Astrocyte (in vitro differentiated cells and primary cell): ENCODE measurements around the gene GALK2. TPM values are rescaled to one million over a fixed set of nuclear protein-coding genes. Genes with fewer than 3 reads are reported as not detected.
"Not testable (repeated sequence)": the region's sequence is repeated elsewhere in the genome, so short reads cannot be mapped to it uniquely, and the experiment has no call there.

Source experiments
- DNase-seq: peaks from one replicate; pipeline ENCODE4 v3.0.0-alpha.2; 2010; ENCODE audit warnings: low read depth
- FAIRE-seq: peaks from 2 replicates; lab custom pipeline; 2011; peaks lifted over from hg19 to GRCh38; lab: Jason Lieb, UNC
- H2AFZ ChIP-seq: 2 replicates; pipeline ENCODE4 v1.6.0; 2012; ENCODE audit warnings: low read depth, low read length, inconsistent platforms
- H3K27ac ChIP-seq: 2 replicates; pipeline ENCODE4 v1.5.1; 2011; ENCODE audit warnings: low read depth, low read length, inconsistent platforms
- H3K27me3 ChIP-seq: 2 replicates; pipeline ENCODE4 v1.6.0; 2011; ENCODE audit warnings: low read length, inconsistent platforms; ENCODE audit not compliant: insufficient read depth
- H3K36me3 ChIP-seq: 2 replicates; pipeline ENCODE4 v1.5.1; 2011; ENCODE audit warnings: low read length, inconsistent platforms; ENCODE audit not compliant: insufficient read depth
- H3K4me1 ChIP-seq: 2 replicates; pipeline ENCODE4 v1.5.1; 2011; ENCODE audit warnings: low read length, inconsistent platforms; ENCODE audit not compliant: insufficient read depth
- H3K4me2 ChIP-seq: 2 replicates; pipeline ENCODE4 v1.6.0; 2012; ENCODE audit warnings: low read length, inconsistent platforms
- H3K4me3 ChIP-seq: 2 replicates; pipeline ENCODE4 v1.5.1; 2011; ENCODE audit warnings: low read depth, mild to moderate bottlenecking, low read length, inconsistent platforms; ENCODE audit not compliant: insufficient read depth
- H3K79me2 ChIP-seq: 2 replicates; pipeline ENCODE4 v1.6.0; 2012; ENCODE audit warnings: mild to moderate bottlenecking, low read length, inconsistent platforms; ENCODE audit not compliant: insufficient read depth
- H3K9ac ChIP-seq: 2 replicates; pipeline ENCODE4 v1.6.0; 2012; ENCODE audit warnings: mild to moderate bottlenecking, low read length, inconsistent platforms
- H3K9me3 ChIP-seq: 2 replicates; pipeline ENCODE4 v1.5.1; 2012; ENCODE audit warnings: low read depth, mild to moderate bottlenecking, low read length, inconsistent platforms; ENCODE audit not compliant: insufficient read depth
- H4K20me1 ChIP-seq: 2 replicates; pipeline ENCODE4 v1.6.0; 2012; ENCODE audit warnings: low read length, inconsistent platforms; ENCODE audit not compliant: insufficient read depth
- H3K27ac Mint-ChIP-seq: one replicate; pipeline ENCODE4 v1.8.0; 2021; ENCODE audit warnings: mild to moderate bottlenecking, mixed read lengths; ENCODE audit not compliant: unreplicated experiment
- H3K27me3 Mint-ChIP-seq: one replicate; pipeline ENCODE4 v1.8.0; 2021; ENCODE audit warnings: low read depth, mixed read lengths; ENCODE audit not compliant: unreplicated experiment
- H3K36me3 Mint-ChIP-seq: one replicate; pipeline ENCODE4 v1.8.0; 2021; ENCODE audit warnings: low read depth, mixed read lengths; ENCODE audit not compliant: unreplicated experiment
- H3K4me1 Mint-ChIP-seq: one replicate; pipeline ENCODE4 v1.8.0; 2021; ENCODE audit warnings: low read depth, mixed read lengths; ENCODE audit not compliant: unreplicated experiment
- H3K4me3 Mint-ChIP-seq: one replicate; pipeline ENCODE4 v1.8.0; 2021; ENCODE audit warnings: mild to moderate bottlenecking, moderate library complexity, mixed read lengths; ENCODE audit not compliant: unreplicated experiment
- H3K9me3 Mint-ChIP-seq: one replicate; pipeline ENCODE4 v1.8.0; 2021; ENCODE audit warnings: mild to moderate bottlenecking, mixed read lengths; ENCODE audit not compliant: unreplicated experiment
- EZH2 ChIP-seq: IDR thresholded peaks from 2 replicates; pipeline ENCODE4 v1.6.1; 2012; ENCODE audit warnings: mild to moderate bottlenecking, low read length, inconsistent platforms; ENCODE audit not compliant: insufficient read depth
- total RNA-seq: library from RNA; stranded (reverse); gene quantifications from 2 replicates; pipeline ENCODE4 v1.2.1, GENCODE V29; 2021
- TF ChIP-seq, protein P1 (sequence below): IDR thresholded peaks from 2 replicates; pipeline ENCODE4 v1.5.1; 2011; ENCODE audit warnings: low read depth, mild to moderate bottlenecking, inconsistent platforms, low read length, moderate library complexity; ENCODE audit not compliant: insufficient read depth

Gene GALK2
- total RNA-seq, 1 donor from 2014 or later, result 21.4 TPM

DNA sequence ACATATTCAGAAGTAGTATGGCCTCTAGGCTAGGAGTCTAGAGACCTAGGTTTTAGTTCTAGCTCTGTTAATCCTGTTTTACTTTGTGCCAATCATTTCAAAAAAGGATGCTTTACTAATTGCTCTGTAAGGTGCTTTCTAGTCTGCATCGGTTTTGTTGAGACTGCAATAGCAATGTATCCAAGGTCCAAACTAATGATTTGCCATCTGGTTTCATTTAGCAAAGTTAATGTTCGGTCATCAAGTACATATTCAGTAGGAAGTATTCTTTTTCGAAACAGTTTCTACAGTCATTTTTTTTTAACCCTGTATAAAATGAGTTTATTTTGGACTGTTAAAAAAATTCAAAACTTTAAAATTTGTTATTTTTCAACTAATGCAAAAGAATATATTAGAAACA lies 2.0 kb upstream of the GALK2 start:
- no peaks in the 10 kb centered on the region for H3K36me3 Mint-ChIP-seq
- TF ChIP-seq, protein P1, sequence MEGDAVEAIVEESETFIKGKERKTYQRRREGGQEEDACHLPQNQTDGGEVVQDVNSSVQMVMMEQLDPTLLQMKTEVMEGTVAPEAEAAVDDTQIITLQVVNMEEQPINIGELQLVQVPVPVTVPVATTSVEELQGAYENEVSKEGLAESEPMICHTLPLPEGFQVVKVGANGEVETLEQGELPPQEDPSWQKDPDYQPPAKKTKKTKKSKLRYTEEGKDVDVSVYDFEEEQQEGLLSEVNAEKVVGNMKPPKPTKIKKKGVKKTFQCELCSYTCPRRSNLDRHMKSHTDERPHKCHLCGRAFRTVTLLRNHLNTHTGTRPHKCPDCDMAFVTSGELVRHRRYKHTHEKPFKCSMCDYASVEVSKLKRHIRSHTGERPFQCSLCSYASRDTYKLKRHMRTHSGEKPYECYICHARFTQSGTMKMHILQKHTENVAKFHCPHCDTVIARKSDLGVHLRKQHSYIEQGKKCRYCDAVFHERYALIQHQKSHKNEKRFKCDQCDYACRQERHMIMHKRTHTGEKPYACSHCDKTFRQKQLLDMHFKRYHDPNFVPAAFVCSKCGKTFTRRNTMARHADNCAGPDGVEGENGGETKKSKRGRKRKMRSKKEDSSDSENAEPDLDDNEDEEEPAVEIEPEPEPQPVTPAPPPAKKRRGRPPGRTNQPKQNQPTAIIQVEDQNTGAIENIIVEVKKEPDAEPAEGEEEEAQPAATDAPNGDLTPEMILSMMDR, result no peak
- TF ChIP-seq EZH2, result no peak
- no peaks in the 10 kb centered on the region for H3K27me3 Mint-ChIP-seq
- H3K27ac Mint-ChIP-seq, result no peak overlapping the region
- Histone ChIP-seq H3K27me3 (no peaks in the 10 kb centered on the region), H4K20me1 (no peaks in the 10 kb centered on the region), H3K9me3 (no peaks in the 10 kb centered on the region), H3K4me3 (no peak overlapping the region), H3K36me3 (no peaks in the 10 kb centered on the region), H3K9ac (no peak overlapping the region), H2AFZ (no peak overlapping the region), H3K4me1 (peaks cover 6% of the 10 kb centered on the region), H3K27ac (no peak overlapping the region), H3K79me2 (peaks cover 36% of the 10 kb centered on the region), H3K4me2 (no peak overlapping the region)
- FAIRE-seq (no peak), DNase-seq (no peak)
- peaks cover 5% of the 10 kb centered on the region for H3K4me1 Mint-ChIP-seq
- no peak overlapping the region for H3K4me3 Mint-ChIP-seq
- no peaks in the 10 kb centered on the region for H3K9me3 Mint-ChIP-seq

DNA sequence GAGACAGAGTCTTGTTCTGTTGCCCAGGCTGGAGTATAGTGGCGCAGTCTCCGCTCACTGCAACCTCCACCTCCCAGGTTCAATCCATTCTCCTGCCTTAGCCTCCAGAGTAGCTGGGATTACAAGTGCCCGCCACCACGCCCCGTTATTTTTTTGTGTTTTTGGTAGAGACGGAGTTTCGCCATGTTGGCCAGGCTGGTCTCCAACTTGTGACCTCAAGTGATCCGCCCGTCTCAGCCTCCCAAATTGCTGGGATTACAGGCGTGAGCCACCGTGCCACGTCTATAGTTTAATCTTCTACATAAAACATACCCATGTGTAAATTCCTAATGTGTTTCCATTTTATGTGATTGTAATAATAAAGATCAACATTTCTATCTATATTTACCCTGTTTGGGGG lies 1.7 kb downstream of the GALK2 start:
- DNase-seq, result no peak
- Mint-ChIP-seq H3K27me3 (no peaks in the 10 kb centered on the region), H3K4me1 (peaks cover 5% of the 10 kb centered on the region), H3K27ac (no peak overlapping the region), H3K4me3 (peak overlapping the region; percentile 89), H3K9me3 (peaks cover 3% of the 10 kb centered on the region), H3K36me3 (peaks cover 3% of the 10 kb centered on the region)
- no peak overlapping the region for H3K9ac ChIP-seq
- H3K4me2 ChIP-seq, result no peak overlapping the region
- H3K4me3 ChIP-seq, result no peak overlapping the region
- no peak overlapping the region for H3K27ac ChIP-seq
- H3K79me2 ChIP-seq, result peaks cover 47% of the 10 kb centered on the region
- no peaks in the 10 kb centered on the region for H3K36me3 ChIP-seq
- peaks cover 6% of the 10 kb centered on the region for H3K4me1 ChIP-seq
- TF ChIP-seq EZH2, result no peak
- H3K9me3 ChIP-seq, result no peaks in the 10 kb centered on the region
- H4K20me1 ChIP-seq, result no peaks in the 10 kb centered on the region
- H3K27me3 ChIP-seq, result no peaks in the 10 kb centered on the region
- no peak overlapping the region for H2AFZ ChIP-seq
- no peak for FAIRE-seq

DNA sequence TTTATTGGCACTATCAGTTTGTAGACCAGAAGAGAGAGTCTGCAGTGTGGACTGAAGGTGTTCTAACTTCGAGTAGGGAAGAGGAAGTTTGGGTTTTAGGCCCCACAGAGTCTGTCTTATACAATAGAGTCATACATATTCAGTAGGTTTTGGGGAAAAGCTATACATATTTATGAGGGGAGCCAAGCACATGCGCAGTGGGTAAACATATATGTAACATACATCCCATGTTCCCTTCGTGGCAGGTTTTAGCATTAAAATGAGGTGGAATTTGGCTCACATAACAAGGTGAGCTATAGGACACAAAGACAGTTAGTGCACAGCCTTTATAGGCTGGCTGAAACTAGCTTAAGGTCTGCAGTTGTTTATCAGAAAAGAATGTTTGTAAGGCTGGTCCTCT lies 4.9 kb downstream of the GALK2 start:
- Mint-ChIP-seq H3K36me3 (peaks cover 3% of the 10 kb centered on the region), H3K4me1 (peaks cover 7% of the 10 kb centered on the region), H3K27ac (no peak overlapping the region), H3K27me3 (no peaks in the 10 kb centered on the region), H3K4me3 (no peak overlapping the region), H3K9me3 (peaks cover 3% of the 10 kb centered on the region)
- Histone ChIP-seq H3K27ac (no peak overlapping the region), H2AFZ (no peak overlapping the region), H3K27me3 (no peaks in the 10 kb centered on the region), H3K9me3 (no peaks in the 10 kb centered on the region), H3K4me1 (peaks cover 3% of the 10 kb centered on the region), H3K36me3 (no peaks in the 10 kb centered on the region), H3K4me3 (no peak overlapping the region), H3K9ac (no peak overlapping the region), H3K79me2 (peaks cover 54% of the 10 kb centered on the region), H4K20me1 (peaks cover 9% of the 10 kb centered on the region), H3K4me2 (no peak overlapping the region)
- no peak for FAIRE-seq
- TF ChIP-seq, protein P1, result no peak
- no peak for TF ChIP-seq EZH2
- DNase-seq, result no peak

DNA sequence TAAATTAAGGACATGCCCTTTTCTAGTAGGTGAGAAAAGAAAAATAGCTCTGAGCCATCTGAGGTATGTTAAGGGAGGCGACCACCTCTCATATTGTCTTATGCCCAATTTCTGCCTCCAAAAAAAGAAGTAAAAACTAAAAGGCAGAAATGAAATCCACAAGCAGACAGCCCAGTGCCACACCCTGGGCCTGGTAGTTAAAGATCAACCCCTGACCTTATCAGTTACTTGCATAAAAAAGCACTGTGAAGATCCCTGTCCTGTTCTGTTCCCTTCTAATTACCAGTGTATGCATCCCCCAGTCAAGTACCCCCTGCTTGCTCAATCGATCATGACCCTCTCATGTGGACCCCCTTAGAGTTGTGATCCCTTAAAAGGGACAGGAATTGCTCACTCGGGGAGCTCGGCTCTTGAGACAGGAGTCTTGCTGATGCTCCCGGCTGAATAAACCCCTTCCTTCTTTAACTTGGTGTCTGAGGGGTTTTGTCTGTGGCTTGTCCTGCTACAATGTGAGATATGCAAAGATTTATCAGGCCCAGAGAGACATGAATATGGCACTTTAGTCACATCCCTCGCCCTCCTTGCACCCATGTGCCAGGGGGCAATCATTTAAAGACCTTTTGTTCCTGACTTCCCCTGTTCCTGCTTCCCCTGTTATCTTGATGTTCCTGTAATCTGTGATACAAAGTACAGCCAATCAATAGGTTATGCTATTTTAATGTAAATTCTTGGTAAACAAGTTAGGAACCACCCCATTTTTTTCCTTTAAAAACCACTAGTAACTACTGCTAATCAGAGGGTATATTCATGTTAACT lies 5.7 kb downstream of the GALK2 start:
- not testable (repeated sequence) for H3K27me3 Mint-ChIP-seq, FAIRE-seq

More for the DNA sequence above, 5.7 kb downstream of the GALK2 start:
- Histone ChIP-seq H4K20me1 (peaks cover 14% of the 10 kb centered on the region), H3K79me2 (peaks cover 49% of the 10 kb centered on the region)
- not testable (repeated sequence) for H3K9me3 ChIP-seq, H3K9me3 Mint-ChIP-seq, H3K36me3 Mint-ChIP-seq, DNase-seq, H3K4me3 ChIP-seq, H3K27ac ChIP-seq, H2AFZ ChIP-seq, H3K4me1 ChIP-seq, H3K9ac ChIP-seq, H3K27me3 ChIP-seq, H3K27ac Mint-ChIP-seq, H3K4me2 ChIP-seq, H3K36me3 ChIP-seq, H3K4me3 Mint-ChIP-seq, H3K4me1 Mint-ChIP-seq
